Smooth muscle cell (in vitro differentiated cells): Measurements from ENCODE around the gene FAM237B. TPM values are rescaled to one million over a fixed set of nuclear protein-coding genes. Genes with fewer than 3 reads are reported as not detected.

Source experiments
- DNase-seq: peaks from one replicate; lab custom pipeline; 2025; ENCODE audit not compliant: unreplicated experiment; lab: John Stamatoyannopoulos, UW
- H2AFZ ChIP-seq: fragments of 200-600 bp; sonication (generic); 2 replicates; pipeline ENCODE4 v1.6.0; 2016; ENCODE audit warnings: antibody characterized with exemption, low read depth, mild to moderate bottlenecking
- H3F3A ChIP-seq: fragments of 200-600 bp; sonication (generic); 2 replicates; pipeline ENCODE4 v1.6.0; 2017; ENCODE audit warnings: antibody characterized with exemption, low read depth
- H3K27ac ChIP-seq: fragments of 200-600 bp; sonication (generic); 2 replicates; pipeline ENCODE4 v1.5.1; 2016; ENCODE audit warnings: low read depth, mild to moderate bottlenecking
- H3K27me3 ChIP-seq: fragments of 200-600 bp; sonication (generic); 2 replicates; pipeline ENCODE4 v1.6.1; 2016; ENCODE audit warnings: low read depth, mild to moderate bottlenecking
- H3K36me3 ChIP-seq: fragments of 200-600 bp; sonication (generic); 2 replicates; pipeline ENCODE4 v1.5.1; 2016; ENCODE audit warnings: low read depth
- H3K4me1 ChIP-seq: fragments of 200-600 bp; sonication (generic); 2 replicates; pipeline ENCODE4 v1.5.1; 2016; ENCODE audit warnings: low read depth
- H3K4me2 ChIP-seq: fragments of 200-600 bp; sonication (generic); 2 replicates; pipeline ENCODE4 v1.6.0; 2016; ENCODE audit warnings: mild to moderate bottlenecking
- H3K4me3 ChIP-seq: fragments of 200-600 bp; sonication (generic); 2 replicates; pipeline ENCODE4 v1.5.1; 2016; ENCODE audit warnings: mild to moderate bottlenecking
- H3K79me2 ChIP-seq: fragments of 200-600 bp; sonication (generic); 2 replicates; pipeline ENCODE4 v1.6.0; 2016; ENCODE audit warnings: low read depth, mild to moderate bottlenecking
- H3K9ac ChIP-seq: fragments of 200-600 bp; sonication (generic); 2 replicates; pipeline ENCODE4 v1.6.0; 2016; ENCODE audit warnings: low read depth
- H3K9me3 ChIP-seq: fragments of 200-600 bp; sonication (generic); replicated peaks from 2 replicates; pipeline ENCODE4 v1.5.1; 2016; ENCODE audit warnings: low read depth
- H4K20me1 ChIP-seq: fragments of 200-600 bp; sonication (generic); 2 replicates; pipeline ENCODE4 v1.6.0; 2016; ENCODE audit warnings: low read depth
- CTCF ChIP-seq: fragments of 200-600 bp; sonication (generic); IDR thresholded peaks from 2 replicates; pipeline ENCODE4 v1.5.1; 2017; ENCODE audit warnings: borderline replicate concordance, mild to moderate bottlenecking, antibody characterized with exemption; ENCODE audit not compliant: insufficient read depth, poor library complexity, severe bottlenecking
- WGBS: methylation state at CpG from one replicate; pipeline ENCODE4 v1.1.7; 2016; ENCODE audit warnings: low lambda C conversion rate; 5-methylcytosine and 5-hydroxymethylcytosine counted together
- polyA plus RNA-seq: library from polyadenylated mRNA; unstranded; fragments of >200 nt; fragmentation: Nextera tagmentation; extraction: Ambion mirVana; gene quantifications from 2 replicates; pipeline ENCODE4 v1.2.1, GENCODE V29; 2016
- total RNA-seq: library from RNA; depleted of rRNA; stranded (reverse); fragments of >200 nt; gene quantifications from 2 replicates; pipeline ENCODE4 v1.2.3, GENCODE V29; 2014

Gene FAM237B
- total and polyA plus RNA-seq, 2 experiments from 2014 or later = not detected

GRCh38 chr7:90267263-90267858 is 53.7 kb downstream of the FAM237B start:
- Histone ChIP-seq H3K79me2 (no peaks in the 10 kb centered on the region), H3F3A (no peaks in the 10 kb centered on the region), H3K4me3 (no peak overlapping the region), H3K9me3 (no peaks in the 10 kb centered on the region), H3K4me2 (no peak overlapping the region), H2AFZ (no peak overlapping the region), H3K27me3 (no peaks in the 10 kb centered on the region), H3K4me1 (no peaks in the 10 kb centered on the region), H4K20me1 (no peaks in the 10 kb centered on the region), H3K27ac (no peak overlapping the region), H3K9ac (no peak overlapping the region), H3K36me3 (no peaks in the 10 kb centered on the region)
- 82% methylated on average over 5 of the region's 5 CpGs for WGBS
- DNase-seq = no peak
- TF ChIP-seq CTCF = no peak

GRCh38 chr7:90266808-90267207 is 54.3 kb downstream of the FAM237B start:
- H3K79me2 ChIP-seq = no peaks in the 10 kb centered on the region
- no peaks in the 10 kb centered on the region for H3K4me1 ChIP-seq
- DNase-seq = no peak
- H3K9me3 ChIP-seq = no peaks in the 10 kb centered on the region
- 71% methylated on average over 3 of the region's 3 CpGs for WGBS
- H3F3A ChIP-seq = no peaks in the 10 kb centered on the region
- no peaks in the 10 kb centered on the region for H4K20me1 ChIP-seq
- H3K9ac ChIP-seq = no peak overlapping the region
- H3K27ac ChIP-seq = no peak overlapping the region
- H3K36me3 ChIP-seq = no peaks in the 10 kb centered on the region
- no peak overlapping the region for H3K4me3 ChIP-seq
- H3K27me3 ChIP-seq = no peaks in the 10 kb centered on the region
- no peak for TF ChIP-seq CTCF
- H2AFZ ChIP-seq = no peak overlapping the region
- no peak overlapping the region for H3K4me2 ChIP-seq

Other genes with a start within 250 kb of the FAM237B start
- 2.1 and 6.9 TPM in 2 replicates for gene STEAP1, start 166.8 kb downstream of the FAM237B start, total RNA-seq
- 0.48 and 0.93 TPM in 2 replicates for gene STEAP1, start 166.8 kb downstream of the FAM237B start, polyA plus RNA-seq
- gene STEAP2, start 109.6 kb downstream of the FAM237B start, total RNA-seq = 0.58 and 1.0 TPM in 2 replicates
- 0.28 TPM in 1 of 2 replicates, not detected in the other for gene STEAP2, start 109.6 kb downstream of the FAM237B start, polyA plus RNA-seq
- gene CFAP69, start 76.1 kb downstream of the FAM237B start, total RNA-seq = 2.6 and 8.7 TPM in 2 replicates
- gene CFAP69, start 76.1 kb downstream of the FAM237B start, polyA plus RNA-seq = 0.97 TPM in 1 of 2 replicates, not detected in the other
- gene GTPBP10, start 25.4 kb upstream of the FAM237B start, total RNA-seq = 19.4 and 22.1 TPM in 2 replicates
- gene GTPBP10, start 25.4 kb upstream of the FAM237B start, polyA plus RNA-seq = 13.5 and 14.4 TPM in 2 replicates
- gene CLDN12, start 82.2 kb upstream of the FAM237B start, total RNA-seq = 50.2 and 51.1 TPM in 2 replicates
- 16.1 and 18.1 TPM in 2 replicates for gene CLDN12, start 82.2 kb upstream of the FAM237B start, polyA plus RNA-seq
- not detected in 2 replicates for gene PTTG1IP2, start 148.3 kb upstream of the FAM237B start, total RNA-seq
- not detected in 2 replicates for gene PTTG1IP2, start 148.3 kb upstream of the FAM237B start, polyA plus RNA-seq